ENCODE results near the gene HOXD8.

GRCh38 chr2:176129813-176130146, 275 bp downstream of the HOXD8 start:
- TF ChIP-seq, protein P1, sequence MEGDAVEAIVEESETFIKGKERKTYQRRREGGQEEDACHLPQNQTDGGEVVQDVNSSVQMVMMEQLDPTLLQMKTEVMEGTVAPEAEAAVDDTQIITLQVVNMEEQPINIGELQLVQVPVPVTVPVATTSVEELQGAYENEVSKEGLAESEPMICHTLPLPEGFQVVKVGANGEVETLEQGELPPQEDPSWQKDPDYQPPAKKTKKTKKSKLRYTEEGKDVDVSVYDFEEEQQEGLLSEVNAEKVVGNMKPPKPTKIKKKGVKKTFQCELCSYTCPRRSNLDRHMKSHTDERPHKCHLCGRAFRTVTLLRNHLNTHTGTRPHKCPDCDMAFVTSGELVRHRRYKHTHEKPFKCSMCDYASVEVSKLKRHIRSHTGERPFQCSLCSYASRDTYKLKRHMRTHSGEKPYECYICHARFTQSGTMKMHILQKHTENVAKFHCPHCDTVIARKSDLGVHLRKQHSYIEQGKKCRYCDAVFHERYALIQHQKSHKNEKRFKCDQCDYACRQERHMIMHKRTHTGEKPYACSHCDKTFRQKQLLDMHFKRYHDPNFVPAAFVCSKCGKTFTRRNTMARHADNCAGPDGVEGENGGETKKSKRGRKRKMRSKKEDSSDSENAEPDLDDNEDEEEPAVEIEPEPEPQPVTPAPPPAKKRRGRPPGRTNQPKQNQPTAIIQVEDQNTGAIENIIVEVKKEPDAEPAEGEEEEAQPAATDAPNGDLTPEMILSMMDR (IDR thresholded peaks at IDR 0.05; ENCODE audit: insufficient read depth, low read depth, low read length) = no peak
- TF ChIP-seq EZH2 (IDR thresholded peaks at IDR 0.05; ENCODE audit: insufficient read depth, low read length) = peak; percentile 12
